ENCODE data around the gene RD3L. TPM values are rescaled to one million over a fixed set of nuclear protein-coding genes. Genes with fewer than 3 reads are reported as not detected.

The RD3L gene
- total and polyA plus RNA-seq, 2 of the 4 experiments (the other 2 are of a cell fraction): not detected

GRCh38 chr14:103989964-103990363 lies 47.6 kb upstream of the RD3L start:
- H3K23ac ChIP-seq (ENCODE audit: low read depth, low read length): no peak overlapping the region
- no peak for TF ChIP-seq MAZ (IDR thresholded peaks at IDR 0.05; ENCODE audit: borderline replicate concordance, low read depth, low read length)
- no peak for TF ChIP-seq RFX5 (IDR thresholded peaks at IDR 0.05; ENCODE audit: low read depth, low read length)
- no peak for TF ChIP-seq POLR2A (IDR thresholded peaks at IDR 0.05; ENCODE audit: low read depth, low read length)
- TF ChIP-seq, protein P1, sequence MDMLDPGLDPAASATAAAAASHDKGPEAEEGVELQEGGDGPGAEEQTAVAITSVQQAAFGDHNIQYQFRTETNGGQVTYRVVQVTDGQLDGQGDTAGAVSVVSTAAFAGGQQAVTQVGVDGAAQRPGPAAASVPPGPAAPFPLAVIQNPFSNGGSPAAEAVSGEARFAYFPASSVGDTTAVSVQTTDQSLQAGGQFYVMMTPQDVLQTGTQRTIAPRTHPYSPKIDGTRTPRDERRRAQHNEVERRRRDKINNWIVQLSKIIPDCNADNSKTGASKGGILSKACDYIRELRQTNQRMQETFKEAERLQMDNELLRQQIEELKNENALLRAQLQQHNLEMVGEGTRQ (IDR thresholded peaks at IDR 0.05; ENCODE audit: low read depth, low read length): no peak

More at GRCh38 chr14:103989964-103990363, 47.6 kb upstream of the RD3L start:
- H4K91ac ChIP-seq (ENCODE audit: insufficient read depth, low read depth, low read length): no peak overlapping the region
- no peak overlapping the region for H4K8ac ChIP-seq (ENCODE audit: low read depth in 2 of 2, low read length in 2 of 2)
- no peaks in the 10 kb centered on the region for H3K79me1 ChIP-seq (ENCODE audit: low read depth in 1 of 2, low read length in 2 of 2)
- H3K4me3 ChIP-seq (ENCODE audit: insufficient read depth, low read depth, low read length): no peak overlapping the region
- no peak overlapping the region for H2BK15ac ChIP-seq (ENCODE audit: low read depth, low read length)
- no peak overlapping the region for H2BK120ac ChIP-seq (ENCODE audit: low read depth, low read length)
- H2AK9ac ChIP-seq (replicated peaks; ENCODE audit: low read depth, low read length, poor library complexity): no peak overlapping the region
- dilution Hi-C loops (cut with HindIII; ENCODE audit: low sequenced_read_pairs, unreplicated experiment) (no loop called here), intact Hi-C loops (cut with micrococcal nuclease) (loop anchor here (10.0 kb wide), 1 partner anchor 415 kb away; no protein-coding TSS in a partner anchor), in situ Hi-C loops (cut with MboI; ENCODE audit: low sequenced_read_pairs) (no loop called here)
- H3K27ac ChIP-seq (ENCODE audit: insufficient read depth, low read length): no peak overlapping the region
- DNase-seq: no peak
- H3K4me1 ChIP-seq (ENCODE audit: control insufficient read depth, insufficient read depth, low read length): no peaks in the 10 kb centered on the region
- H3K56ac ChIP-seq (ENCODE audit: extremely low read depth, insufficient read depth, low read length): no peak overlapping the region
- H3K9ac ChIP-seq (ENCODE audit: low read depth, low read length): no peak overlapping the region
- H3K9me1 ChIP-seq (ENCODE audit: insufficient read depth, low read length): no peaks in the 10 kb centered on the region
- no peak overlapping the region for H2AK5ac ChIP-seq (ENCODE audit: low read depth, low read length)
- no peak overlapping the region for H3K18ac ChIP-seq (ENCODE audit: low read depth, low read length)
- ATAC-seq (ENCODE audit: low read depth): no peak
- no peak overlapping the region for H3K14ac ChIP-seq (replicated peaks; ENCODE audit: low read depth, low read length)
- no peak overlapping the region for H2BK20ac ChIP-seq (ENCODE audit: low read depth, low read length)
- ChIA-PET POLR2A (ENCODE audit: unreplicated experiment) (no interaction called here), CTCF (no interaction called here)
- H3K4me2 ChIP-seq (ENCODE audit: low read depth, low read length): no peak overlapping the region
- no peak overlapping the region for H2BK5ac ChIP-seq (ENCODE audit: low read depth, low read length, poor library complexity, severe bottlenecking)
- no peak overlapping the region for H4K5ac ChIP-seq (ENCODE audit: low read depth, low read length)
- no TSS peak for BruUV-seq (replicated peaks)
- H3K9me3 ChIP-seq (ENCODE audit: control insufficient read depth, insufficient read depth, low read length): no peaks in the 10 kb centered on the region; the same call in 1 of the 2 replicates
- no peak overlapping the region for H2AFZ ChIP-seq (replicated peaks; ENCODE audit: low read length, poor library complexity)
- H4K20me1 ChIP-seq (ENCODE audit: insufficient read depth, low read length): no peaks in the 10 kb centered on the region
- WGBS, 2 experiments (ENCODE audit: extremely low coverage in 2 of 2, insufficient read length in 1 of 2): no CpG with 5 or more reads among the region's 4 CpGs
- no peak overlapping the region for H3K4ac ChIP-seq (ENCODE audit: low read depth, low read length)
- H3K36me3 ChIP-seq (ENCODE audit: control insufficient read depth, insufficient read depth, low read length): no peaks in the 10 kb centered on the region
- no peaks in the 10 kb centered on the region for H3K27me3 ChIP-seq (ENCODE audit: control insufficient read depth, insufficient read depth, low read length)
